H1 (cell line): ENCODE measurements around the gene TSEN2. TPM values are rescaled to one million over a fixed set of nuclear protein-coding genes. Genes with fewer than 3 reads are reported as not detected.

Source experiments
- CTCF ChIA-PET: fragments of 300-600 bp; sonication (Branson Sonifier 250); formaldehyde crosslinking; loops from one replicate; lab custom pipeline; 2021; ENCODE audit not compliant: partially characterized antibody; lab: Charles Lee
- POLR2A ChIA-PET: fragments of 300-600 bp; sonication (Branson Sonifier 250); formaldehyde crosslinking; loops from one replicate; lab custom pipeline; 2021; ENCODE audit warnings: inconsistent platforms; ENCODE audit not compliant: partially characterized antibody; lab: Charles Lee
- DNase-seq, 2 experiments: peaks; one replicate each; pipeline versions ENCODE4 v3.0.0 to v3.0.0-alpha.2; 2010 to 2022; ENCODE audit warnings: low spot score in 2 of 2, low read depth in 1 of 2, mixed read lengths in 1 of 2
- FAIRE-seq: peaks from 2 replicates; lab custom pipeline; 2011; peaks lifted over from hg19 to GRCh38; lab: Jason Lieb, UNC
- H2AFZ ChIP-seq: 2 replicates; pipeline ENCODE4 v1.8.1; 2012; ENCODE audit warnings: low read length, inconsistent platforms
- H2AK5ac ChIP-seq: 2 replicates; pipeline ENCODE4 v1.6.1; 2013; ENCODE audit warnings: low read depth, low read length
- H2BK120ac ChIP-seq: replicated peaks from 2 replicates; pipeline ENCODE3; 2013; ENCODE audit warnings: low read depth, low read length, inconsistent platforms
- H2BK12ac ChIP-seq: 2 replicates; pipeline ENCODE4 v1.6.1; 2013; ENCODE audit warnings: low read depth, low read length
- H2BK15ac ChIP-seq: 2 replicates; pipeline ENCODE4 v1.6.1; 2013; ENCODE audit warnings: low read length
- H2BK20ac ChIP-seq: 2 replicates; pipeline ENCODE4 v1.6.1; 2013; ENCODE audit warnings: low read length
- H2BK5ac ChIP-seq: 2 replicates; pipeline ENCODE4 v1.6.1; 2013; ENCODE audit warnings: low read depth, low read length
- H3K14ac ChIP-seq: 2 replicates; pipeline ENCODE4 v1.6.1; 2013; ENCODE audit warnings: inconsistent platforms; ENCODE audit not compliant: insufficient read length
- H3K18ac ChIP-seq: 2 replicates; pipeline ENCODE4 v1.6.1; 2013; ENCODE audit warnings: low read length; ENCODE audit errors: extremely low read depth
- H3K23ac ChIP-seq: 2 replicates; pipeline ENCODE4 v1.6.1; 2013; ENCODE audit warnings: inconsistent platforms; ENCODE audit not compliant: insufficient read length
- H3K23me2 ChIP-seq: 2 replicates; pipeline ENCODE4 v1.6.1; 2013; ENCODE audit warnings: low read depth, low read length
- H3K27ac ChIP-seq: 2 replicates; pipeline ENCODE4 v1.6.1; 2011; ENCODE audit warnings: low read depth, low read length, inconsistent platforms
- H3K27me3 ChIP-seq, 4 experiments: replicated peaks in 1 of 4; 1 replicate in 1 of 4; 2 replicates in 3 of 4; pipeline versions ENCODE4 v1.6.1 to v1.8.1; 2011 to 2013; ENCODE audit warnings: low read length in 3 of 4, mild to moderate bottlenecking in 3 of 4, inconsistent platforms in 2 of 4, mixed read lengths in 2 of 4, moderate library complexity in 1 of 4; ENCODE audit not compliant: control insufficient read depth in 3 of 4, insufficient read depth in 3 of 4; ENCODE audit errors: extremely low read depth in 1 of 4
- H3K36me3 ChIP-seq, 4 experiments: 2 replicates each; pipeline versions ENCODE4 v1.6.1 to v1.8.1; 2011 to 2013; ENCODE audit warnings: mild to moderate bottlenecking in 4 of 4, low read length in 3 of 4, moderate library complexity in 2 of 4, control low read depth in 1 of 4, inconsistent platforms in 1 of 4; ENCODE audit not compliant: insufficient read depth in 4 of 4, control insufficient read depth in 2 of 4
- H3K4ac ChIP-seq: replicated peaks from 2 replicates; pipeline ENCODE3; 2013; ENCODE audit warnings: low read length, low read depth, mixed read lengths, inconsistent platforms; ENCODE audit not compliant: insufficient read length
- H3K4me1 ChIP-seq, 4 experiments: replicated peaks in 1 of 4; 1 replicate in 1 of 4; 2 replicates in 3 of 4; pipeline versions ENCODE4 v1.6.1 to v1.8.1; 2011 to 2013; ENCODE audit warnings: low read length in 3 of 4, inconsistent platforms in 2 of 4, mixed read lengths in 1 of 4; ENCODE audit not compliant: insufficient read depth in 4 of 4, control insufficient read depth in 3 of 4
- H3K4me2 ChIP-seq, 2 experiments: 2 replicates each; pipeline versions ENCODE4 v1.6.1 to v1.8.1; 2011 to 2013; ENCODE audit warnings: low read depth in 2 of 2, low read length in 2 of 2, control low read depth in 1 of 2, inconsistent platforms in 1 of 2, mild to moderate bottlenecking in 1 of 2; ENCODE audit not compliant: insufficient read depth in 1 of 2
- H3K4me3 ChIP-seq, 4 experiments: fragments of 200-600, 300-600 bp in 1 of 4; sonication (generic), shearing (Covaris generic), sonication (Bioruptor Twin) in 1 of 4; 2 replicates each; pipeline versions ENCODE4 v1.5.1 to v1.8.1; 2011 to 2016; ENCODE audit warnings: low read length in 4 of 4, low read depth in 3 of 4, control low read depth in 2 of 4, inconsistent platforms in 2 of 4, mild to moderate bottlenecking in 2 of 4, mixed read lengths in 1 of 4, moderate library complexity in 1 of 4; ENCODE audit not compliant: insufficient read depth in 2 of 4; ENCODE audit errors: extremely low read depth in 1 of 4
- H3K56ac ChIP-seq: replicated peaks from 2 replicates; pipeline ENCODE3; 2013; ENCODE audit warnings: low read depth, mild to moderate bottlenecking, mixed read lengths, low read length, inconsistent platforms; ENCODE audit not compliant: insufficient read length
- H3K79me1 ChIP-seq: 2 replicates; pipeline ENCODE4 v1.6.1; 2013; ENCODE audit warnings: low read depth, low read length, control low read depth
- H3K79me2 ChIP-seq, 2 experiments: 2 replicates each; pipeline versions ENCODE4 v1.6.1 to v1.8.1; 2012 to 2013; ENCODE audit warnings: low read length in 2 of 2, mild to moderate bottlenecking in 2 of 2, inconsistent platforms in 1 of 2; ENCODE audit not compliant: insufficient read depth in 2 of 2, control insufficient read depth in 1 of 2
- H3K9ac ChIP-seq, 4 experiments: replicated peaks in 1 of 4; 1 replicate in 1 of 4; 2 replicates in 3 of 4; pipeline versions ENCODE4 v1.6.1 to v1.8.1; 2011 to 2013; ENCODE audit warnings: low read depth in 3 of 4, low read length in 3 of 4, control low read depth in 2 of 4, mild to moderate bottlenecking in 2 of 4, moderate library complexity in 2 of 4, inconsistent platforms in 1 of 4; ENCODE audit errors: extremely low read depth in 1 of 4
- H3K9me3 ChIP-seq, 2 experiments: 2 replicates each; pipeline versions ENCODE4 v1.6.1 to v1.8.1; 2012 to 2013; ENCODE audit warnings: mild to moderate bottlenecking in 2 of 2, moderate library complexity in 2 of 2, control low read depth in 1 of 2, inconsistent platforms in 1 of 2, low read depth in 1 of 2, low read length in 1 of 2, mixed read lengths in 1 of 2; ENCODE audit not compliant: insufficient read depth in 2 of 2
- H4K20me1 ChIP-seq, 2 experiments: replicated peaks in 1 of 2; 2 replicates each; pipeline versions ENCODE3 to v1.8.1; 2011 to 2013; ENCODE audit warnings: inconsistent platforms in 2 of 2, low read length in 2 of 2, mild to moderate bottlenecking in 1 of 2; ENCODE audit not compliant: insufficient read depth in 2 of 2, control insufficient read depth in 1 of 2
- H4K5ac ChIP-seq: 2 replicates; pipeline ENCODE4 v1.6.1; 2013; ENCODE audit warnings: low read length, low read depth, mixed read lengths, inconsistent platforms; ENCODE audit not compliant: insufficient read length
- H4K8ac ChIP-seq: 2 replicates; pipeline ENCODE4 v1.8.0; 2013; ENCODE audit warnings: mild to moderate bottlenecking, moderate library complexity, low read length, inconsistent platforms; ENCODE audit not compliant: insufficient read depth; ENCODE audit errors: extremely low read depth
- H4K91ac ChIP-seq: replicated peaks from 2 replicates; pipeline ENCODE3; 2013; ENCODE audit warnings: low read length, mixed read lengths, inconsistent platforms; ENCODE audit not compliant: insufficient read length
- ASH2L ChIP-seq: fragments of 200-600, 300-600 bp; sonication (generic); IDR thresholded peaks from one replicate; pipeline ENCODE4 v1.7.1; 2017; ENCODE audit warnings: low read length
- ATF2 ChIP-seq: IDR thresholded peaks from 2 replicates; pipeline ENCODE4 v1.6.1; 2012; ENCODE audit warnings: low read length, inconsistent platforms
- CBX8 ChIP-seq: fragments of 300-800, 300-1000 bp; sonication (generic); IDR thresholded peaks from 2 replicates; pipeline ENCODE4 v1.7.1; 2016; ENCODE audit warnings: low read depth, low read length, borderline replicate concordance
- EZH2 ChIP-seq: fragments of 200-600 bp; sonication (generic); IDR thresholded peaks from 2 replicates; pipeline ENCODE4 v1.7.1; 2012; ENCODE audit warnings: low read depth, mild to moderate bottlenecking, moderate library complexity, low read length, inconsistent platforms; ENCODE audit not compliant: severe bottlenecking
- GABPA ChIP-seq: IDR thresholded peaks from 2 replicates; pipeline ENCODE4 v1.6.1; 2011; ENCODE audit warnings: mild to moderate bottlenecking, low read length, moderate library complexity, borderline replicate concordance; ENCODE audit not compliant: insufficient read depth
- HDAC6 ChIP-seq: IDR thresholded peaks from one replicate; pipeline ENCODE4 v1.7.1; 2012; ENCODE audit warnings: low read depth, mild to moderate bottlenecking, inconsistent platforms, low read length, moderate library complexity
- MAX ChIP-seq: IDR thresholded peaks from 2 replicates; pipeline ENCODE4 v1.6.1; 2012; ENCODE audit warnings: inconsistent platforms
- NANOG ChIP-seq: IDR thresholded peaks from 2 replicates; pipeline ENCODE4 v1.6.1; 2011; ENCODE audit warnings: low read length, low read depth, mild to moderate bottlenecking, inconsistent platforms; ENCODE audit not compliant: insufficient read depth, poor library complexity, severe bottlenecking
- RXRA ChIP-seq: IDR thresholded peaks from 2 replicates; pipeline ENCODE4 v1.6.1; 2011; ENCODE audit warnings: low read depth, mild to moderate bottlenecking, low read length, moderate library complexity; ENCODE audit not compliant: insufficient read depth
- SAP30 ChIP-seq: fragments of 300-600 bp; sonication (generic); IDR thresholded peaks from 2 replicates; pipeline ENCODE4 v1.7.1; 2012; ENCODE audit warnings: low read length, moderate library complexity, mild to moderate bottlenecking, inconsistent platforms; ENCODE audit not compliant: insufficient read depth, insufficient replicate concordance
- SP1 ChIP-seq: IDR thresholded peaks from 2 replicates; pipeline ENCODE4 v1.6.1; 2011; ENCODE audit warnings: low read depth, low read length
- SP4 ChIP-seq: IDR thresholded peaks from 2 replicates; pipeline ENCODE4 v1.6.1; 2012; ENCODE audit warnings: low read length, inconsistent platforms
- WGBS, 2 experiments: shearing (Covaris generic) in 1 of 2; methylation state at CpG; one replicate each; pipeline versions ENCODE4 v1.1.6 to v1.1.7; 2013 to 2015; ENCODE audit warnings: low lambda C conversion rate in 2 of 2, mixed read lengths in 2 of 2, inconsistent platforms in 1 of 2, low coverage in 1 of 2, missing lambda C conversion rate in 1 of 2; ENCODE audit not compliant: insufficient replicate concordance in 2 of 2, insufficient coverage in 1 of 2, insufficient read length in 1 of 2; ENCODE audit errors: extremely low coverage in 1 of 2, missing lambda C conversion rate in 1 of 2; 5-methylcytosine and 5-hydroxymethylcytosine counted together
- polyA plus RNA-seq, 7 experiments: library from polyadenylated mRNA; depleted of rRNA in 3 of 7; stranded (reverse) in 5 of 7; unstranded in 2 of 7; fragments of >200 nt in 5 of 7; fragments of 200-250 nt in 2 of 7; gene quantifications; 1 replicate in 5 of 7; 2 replicates in 1 of 7; 4 replicates in 1 of 7; pipeline versions ENCODE4 v1.2.1 to v1.2.3, GENCODE V29; 2011 to 2013; ENCODE audit warnings: missing spikeins in 2 of 7, mixed read lengths in 2 of 7
- total RNA-seq: library from RNA; stranded (reverse); fragmentation: NEBNext Ultra II Directional; extraction: Animal tissue kit (Norgen Biotek cat#: 25700); gene quantifications from 2 replicates; pipeline ENCODE4 v1.2.1, GENCODE V29; 2021

The TSEN2 gene
- total and polyA plus RNA-seq, 2 of the 8 experiments (the other 6 are each of a cell fraction or from before 2014, with no cell fraction given): 16.1 to 22.4 TPM

GRCh38 chr3:12571986-12572385, 87.7 kb downstream of the TSEN2 start:
- Histone ChIP-seq H3K9ac (no peak overlapping the region), H2BK5ac (no peak overlapping the region), H3K23me2 (no peaks in the 10 kb centered on the region; the same call in 1 of the 2 replicates), H3K4me3 (no peak overlapping the region), H4K8ac (no peak overlapping the region), H3K27ac (no peak overlapping the region), H3K4me2 (no peak overlapping the region), H2AFZ (no peak overlapping the region), H2BK15ac (no peak overlapping the region), H4K20me1 (peaks cover 4 to 8% of the 10 kb centered on the region in 2 experiments), H4K91ac (no peak overlapping the region), H3K56ac (no peak overlapping the region), H3K27me3 (no peaks in the 10 kb centered on the region), H3K23ac (no peak overlapping the region), H3K79me1 (peaks cover 5% of the 10 kb centered on the region; the same call in 1 of the 2 replicates), H4K5ac (no peak overlapping the region), H3K36me3 (peaks cover 20 to 68% (median 51%) of the 10 kb centered on the region in 4 experiments; a peak in 7 of 8 replicates), H2BK12ac (no peak overlapping the region), H2BK120ac (no peak overlapping the region), H3K4me1 (no peaks in the 10 kb centered on the region), H3K9me3 (no peaks in the 10 kb centered on the region), H3K14ac (no peak overlapping the region), H3K18ac (no peak overlapping the region), H3K79me2 (peaks cover 0 to 17% of the 10 kb centered on the region in 2 experiments; a peak in 2 of 4 replicates), H2BK20ac (no peak overlapping the region), H2AK5ac (no peak overlapping the region), H3K4ac (no peak overlapping the region)
- CTCF ChIA-PET: interaction anchor here (1.6 to 2.5 kb wide), 2 partner anchors 9 to 30 kb away, joined by 3 to 6 read pairs; no protein-coding TSS in a partner anchor
- DNase-seq (no peak), FAIRE-seq (no peak)
- POLR2A ChIA-PET: no interaction called here
- WGBS, 2 experiments: 88% methylated on average over 11 of the region's 11 CpGs; no CpG with 5 or more reads in 1 of the 2 experiments
- TF ChIP-seq GABPA (no peak), HDAC6 (no peak), SP1 (no peak), EZH2 (no peak), SP4 (no peak), MAX (no peak), SAP30 (no peak), ATF2 (no peak), ASH2L (no peak), CBX8 (no peak), RXRA (no peak), NANOG (no peak)
